GM04504 (cell line): Measurements from ENCODE around the gene CISH.

Experiments used
- DNase-seq: peaks from one replicate; pipeline ENCODE4 v3.0.0-alpha.2; 2012; ENCODE audit warnings: low read depth

CISH gene

GRCh38 chr3:50599115-50599715 lies 12.4 kb downstream of the CISH start:
- DNase-seq = no peak

GRCh38 chr3:50594253-50594785 lies 17.3 kb downstream of the CISH start:
- DNase-seq = no peak

DNA sequence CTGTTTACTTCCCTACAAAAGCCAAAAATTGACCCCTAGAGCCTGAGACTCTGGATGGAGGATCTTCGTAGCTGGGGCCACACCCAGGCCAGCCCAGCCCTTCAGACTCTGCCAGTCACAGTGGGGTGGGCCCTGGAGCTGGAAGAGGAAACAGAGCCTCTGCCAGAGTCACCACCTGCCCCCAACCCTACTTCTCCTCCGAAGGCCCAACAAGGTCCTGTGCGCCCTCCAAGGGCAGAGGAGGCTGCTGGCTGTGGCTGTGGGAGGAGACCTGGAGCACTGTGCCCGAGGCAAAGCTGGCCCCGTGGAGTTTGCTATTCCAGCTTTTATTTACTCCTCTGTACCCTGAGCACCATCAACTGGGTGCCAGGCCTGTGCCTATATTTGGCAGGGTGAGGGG lies 19.0 kb downstream of the CISH start:
- DNase-seq = no peak

DNA sequence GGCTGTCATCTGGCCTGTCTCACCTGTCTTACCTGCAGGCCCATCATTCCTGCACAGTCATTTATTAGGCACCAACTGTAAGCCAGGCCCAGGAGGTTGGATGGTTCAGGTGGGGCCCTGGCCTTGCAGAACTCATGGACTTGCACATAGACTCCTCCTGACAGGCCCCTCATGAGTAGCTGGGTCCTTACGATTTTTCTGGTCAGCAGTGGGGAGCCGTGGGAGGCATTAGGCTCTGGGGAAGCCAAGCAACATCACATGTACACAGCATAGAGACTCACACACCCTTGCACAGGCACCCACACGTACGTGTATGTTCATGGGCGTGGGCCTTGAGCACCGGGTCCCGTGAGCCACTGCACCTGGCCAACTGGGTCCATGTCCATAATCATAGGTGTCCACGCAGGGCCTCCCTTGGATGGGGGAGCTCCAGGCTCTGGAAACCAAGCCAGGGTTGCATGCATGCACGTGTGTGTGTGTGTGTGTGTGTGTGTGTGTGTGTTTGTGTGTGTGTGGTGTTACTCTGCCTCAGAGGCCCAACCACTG lies 20.3 kb downstream of the CISH start:
- DNase-seq = no peak

DNA sequence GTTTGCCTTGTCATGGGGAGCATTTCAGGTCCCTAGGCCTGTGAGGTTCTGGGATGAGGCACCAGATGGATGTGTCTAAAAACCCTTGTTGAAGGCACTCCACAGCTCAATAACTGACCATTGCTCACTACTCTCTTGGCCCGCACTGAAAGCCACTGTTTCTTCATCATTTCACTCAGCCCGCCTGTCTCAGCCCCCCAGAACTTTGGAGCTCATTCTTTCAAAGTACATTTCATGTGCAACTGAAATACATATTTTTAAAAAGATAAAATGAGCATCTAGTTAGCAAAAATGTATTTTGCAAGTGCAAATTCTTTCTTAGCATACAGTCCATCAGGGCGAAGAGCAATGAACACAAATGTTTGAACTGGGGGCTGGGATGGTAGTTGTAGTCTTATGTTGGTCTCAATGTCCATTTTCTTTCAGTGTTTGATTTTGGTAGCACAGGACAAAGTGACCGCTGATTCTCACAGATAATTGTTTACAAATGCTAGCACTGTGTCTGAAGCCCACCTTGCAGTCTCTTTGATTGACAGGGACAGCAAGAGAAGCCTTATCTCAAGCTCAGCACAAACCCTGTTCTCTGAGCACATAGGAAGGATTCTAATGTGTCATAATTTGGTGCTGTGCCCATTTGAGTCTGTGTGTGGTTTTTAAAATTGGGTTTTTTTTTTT lies 22.7 kb downstream of the CISH start:
- no peak for DNase-seq

- no peak for DNase-seq
Observed at GRCh38 chr3:50587806-50588758, 23.5 kb downstream of the CISH start.

DNA sequence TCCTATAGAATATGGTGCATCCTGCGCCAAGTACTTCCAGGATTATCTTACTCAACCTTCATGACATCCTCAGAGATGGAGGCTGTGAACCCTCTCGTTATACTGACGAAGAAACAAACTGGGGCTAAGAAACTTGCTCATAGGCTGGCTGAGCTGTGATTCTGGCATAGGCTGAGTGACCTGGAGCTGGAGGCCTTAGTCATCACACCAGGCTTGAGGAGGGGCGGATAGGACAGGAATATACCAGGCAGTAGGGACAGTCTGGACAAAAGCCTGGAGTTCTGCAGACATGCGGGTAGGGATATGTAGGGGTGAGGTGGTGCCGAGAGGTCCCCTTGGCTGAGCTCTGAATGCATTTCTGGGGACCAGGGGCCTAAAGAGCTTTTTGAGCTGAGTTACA lies 24.2 kb downstream of the CISH start:
- DNase-seq = no peak

DNA sequence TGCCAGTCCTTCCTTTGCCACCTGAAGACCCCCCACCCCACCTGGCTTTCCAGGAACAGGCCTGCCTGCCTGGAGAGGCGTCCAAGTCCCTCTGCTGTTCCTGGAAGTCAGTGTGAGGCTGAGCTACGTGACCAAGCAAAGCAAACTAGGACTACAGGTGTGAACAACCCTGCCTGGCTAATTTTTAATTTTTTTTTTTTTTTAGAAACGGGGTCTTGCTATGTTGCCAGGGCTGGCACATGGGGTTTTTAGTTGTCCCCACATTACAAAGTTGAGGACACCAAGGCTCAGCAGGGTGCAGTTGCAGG lies 24.9 kb downstream of the CISH start:
- DNase-seq = no peak

GRCh38 chr3:50585919-50586762 lies 25.4 kb downstream of the CISH start:
- DNase-seq = no peak

- no peak for DNase-seq
Observed at GRCh38 chr3:50584391-50584790, 27.2 kb downstream of the CISH start.

GRCh38 chr3:50583897-50584296 lies 27.7 kb downstream of the CISH start:
- no peak for DNase-seq

DNA sequence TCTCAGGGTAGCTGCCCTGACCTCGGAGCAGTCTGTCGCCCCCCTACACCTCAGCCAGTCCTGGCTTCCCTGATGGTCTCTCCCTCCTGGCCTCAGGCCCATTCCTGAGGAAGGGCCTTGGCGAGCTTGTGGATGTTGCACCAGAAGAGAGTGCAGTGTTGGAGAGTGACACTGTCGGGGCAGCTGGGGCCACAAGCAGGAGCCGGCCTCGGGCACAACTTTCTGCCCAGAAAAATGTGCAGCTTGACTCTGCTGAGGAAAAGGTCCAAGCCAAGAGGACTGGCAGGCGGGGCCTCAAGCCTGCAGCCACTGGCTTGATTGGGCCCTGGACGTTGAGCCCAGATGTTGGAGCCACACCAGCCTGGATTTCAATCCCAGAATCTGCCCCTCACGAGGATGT lies 29.5 kb downstream of the CISH start:
- no peak for DNase-seq

DNA sequence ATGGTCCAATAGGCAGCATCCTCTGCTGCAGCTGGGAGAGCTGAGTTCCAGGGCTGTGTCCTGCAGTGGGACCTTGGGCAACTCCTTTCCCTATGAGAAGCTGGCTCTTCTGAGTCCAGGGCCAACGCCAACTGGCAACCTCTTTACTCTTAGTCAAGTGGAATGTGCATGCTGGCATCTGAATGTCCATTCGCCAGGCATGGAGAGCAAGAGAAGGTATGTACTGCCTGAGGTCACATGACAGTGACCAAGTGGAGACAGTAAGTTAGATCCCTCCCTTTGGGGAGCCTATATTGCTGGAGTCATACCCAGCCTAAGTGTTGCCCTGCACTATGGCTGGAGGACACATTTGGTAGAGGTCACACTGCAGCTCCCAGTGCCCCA lies 30.1 kb downstream of the CISH start:
- DNase-seq = no peak

DNA sequence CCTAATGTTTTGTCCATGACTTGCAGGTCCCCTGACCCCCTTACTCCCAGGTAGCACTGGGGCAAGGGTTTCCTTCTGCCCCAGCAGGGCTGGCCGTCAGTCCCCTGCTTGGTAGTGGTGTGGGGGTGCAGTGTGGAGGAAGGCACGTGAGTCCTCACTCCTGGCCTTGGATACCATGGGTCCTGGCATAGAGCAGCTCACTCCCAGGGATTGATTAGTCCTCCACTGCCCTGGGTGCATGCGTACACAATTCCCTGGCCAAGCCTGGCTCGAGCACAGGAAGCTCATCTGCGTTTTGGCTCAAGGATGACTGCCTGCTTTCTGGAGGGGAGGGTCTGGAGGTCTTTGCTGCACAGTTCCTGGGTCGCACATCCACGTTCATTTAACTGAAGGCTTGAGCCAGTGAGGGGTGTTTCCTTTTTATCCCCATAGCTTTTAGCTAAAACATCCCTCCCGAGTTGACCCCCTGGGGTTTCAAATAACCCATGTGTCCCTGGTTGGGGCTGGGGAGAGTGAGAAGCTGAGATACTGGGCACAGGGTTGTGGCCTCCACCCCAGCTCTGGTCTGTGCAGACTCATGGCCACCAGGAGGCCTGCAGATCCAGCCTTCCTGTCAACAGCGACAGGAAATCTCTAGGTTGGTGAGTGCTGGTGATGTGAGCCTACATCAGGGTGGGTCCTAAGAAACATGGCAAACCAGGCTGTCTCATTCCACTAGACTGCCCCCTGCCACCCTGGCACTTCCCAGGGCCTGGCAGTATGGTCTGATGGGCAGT lies 30.7 kb downstream of the CISH start:
- no peak for DNase-seq

- DNase-seq = no peak
Observed at GRCh38 chr3:50577348-50577747, 34.2 kb downstream of the CISH start.

GRCh38 chr3:50575372-50575771 lies 36.2 kb downstream of the CISH start:
- DNase-seq = no peak

DNA sequence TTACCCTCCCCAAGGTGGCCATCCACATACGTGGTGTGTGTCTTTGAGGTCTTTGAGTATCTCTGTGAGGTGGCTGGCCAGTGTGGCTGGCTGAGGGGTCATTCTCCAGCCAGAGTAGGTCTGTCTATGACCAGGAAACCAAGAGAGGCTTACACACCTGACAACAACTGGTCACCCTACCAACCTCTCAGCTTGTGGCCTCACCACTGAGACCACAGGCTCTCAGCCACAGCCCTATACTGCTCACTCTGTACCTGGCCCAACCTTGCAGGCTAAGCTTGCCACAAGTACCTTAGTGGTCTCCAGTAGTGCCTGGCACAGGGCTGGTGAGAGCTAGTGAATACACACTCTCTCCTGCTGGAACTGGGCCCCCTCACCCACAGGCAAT lies 37.1 kb downstream of the CISH start:
- DNase-seq = no peak

- no peak for DNase-seq
Observed at GRCh38 chr3:50573566-50574443, 37.8 kb downstream of the CISH start.

- DNase-seq = no peak
Observed at GRCh38 chr3:50572801-50573371, 38.7 kb downstream of the CISH start.

DNA sequence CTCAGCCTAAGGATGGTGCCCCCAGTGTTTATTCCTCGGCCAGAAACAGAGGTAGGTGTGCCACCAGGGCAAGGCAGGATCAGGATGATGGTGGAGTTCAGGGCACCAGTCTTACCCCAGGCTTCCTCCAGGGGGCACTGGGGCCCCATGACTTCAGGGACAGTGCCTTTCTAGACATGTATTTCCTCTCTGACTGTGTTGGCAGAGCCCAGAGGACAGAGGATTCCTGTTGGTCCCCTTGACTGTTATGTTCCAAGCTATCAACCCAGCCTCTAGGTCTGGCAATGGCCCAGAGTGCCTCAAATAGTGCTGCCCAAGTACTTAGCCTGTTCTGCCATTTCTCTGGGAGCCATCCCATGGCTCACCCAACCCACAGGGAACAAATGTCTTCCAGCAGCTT lies 39.4 kb downstream of the CISH start:
- no peak for DNase-seq
